Measurements from ENCODE around the gene EIF3K. TPM values are rescaled to one million over a fixed set of nuclear protein-coding genes. Genes with fewer than 3 reads are reported as not detected.

The EIF3K gene
- polyA plus RNA-seq, 1 experiment, result 357 TPM

DNA sequence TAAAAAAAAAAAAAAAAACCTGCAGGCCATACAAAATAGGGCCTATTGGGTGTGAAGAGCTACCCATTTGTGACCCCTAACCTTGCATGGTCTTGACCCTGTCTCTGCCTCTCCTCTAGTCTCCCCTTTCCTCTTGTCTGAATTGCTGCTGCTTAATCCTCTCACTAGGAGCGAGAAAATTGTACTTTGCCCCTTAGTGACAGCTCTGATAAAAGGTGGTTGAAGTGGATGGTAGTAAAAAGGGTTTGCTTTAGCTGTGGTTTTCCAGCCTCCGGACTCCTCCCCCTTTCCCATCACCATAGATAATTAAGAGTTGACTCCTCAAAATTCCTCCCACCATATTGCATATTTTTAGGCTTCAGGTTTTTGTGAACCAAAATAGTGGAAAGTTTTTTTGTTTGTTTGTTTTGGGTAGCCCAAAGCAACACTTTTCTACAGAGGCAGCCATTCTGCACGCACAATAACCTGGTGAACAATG is 52.0 kb downstream of the EIF3K start:
- ChIA-PET CTCF (interaction anchor here (1.0 to 1.7 kb wide), 4 partner anchors 12 to 21 kb away, joined by 3 to 5 read pairs (median 4); no protein-coding TSS in a partner anchor), POLR2A (interaction anchor here (0.7 kb wide), 2 partner anchors 52 to 564 kb away, joined by 6 to 11 read pairs; no protein-coding TSS in a partner anchor)
- no peak for DNase-seq (ENCODE audit: low read depth)
- Histone ChIP-seq H3K4me3 (ENCODE audit: low read depth, low read length) (no peak overlapping the region), H3K36me3 (ENCODE audit: control insufficient read depth, insufficient read depth, low read length) (no peaks in the 10 kb centered on the region), H3K27me3 (ENCODE audit: control insufficient read depth, insufficient read depth, low read length) (no peaks in the 10 kb centered on the region)
- TF ChIP-seq, protein P1, sequence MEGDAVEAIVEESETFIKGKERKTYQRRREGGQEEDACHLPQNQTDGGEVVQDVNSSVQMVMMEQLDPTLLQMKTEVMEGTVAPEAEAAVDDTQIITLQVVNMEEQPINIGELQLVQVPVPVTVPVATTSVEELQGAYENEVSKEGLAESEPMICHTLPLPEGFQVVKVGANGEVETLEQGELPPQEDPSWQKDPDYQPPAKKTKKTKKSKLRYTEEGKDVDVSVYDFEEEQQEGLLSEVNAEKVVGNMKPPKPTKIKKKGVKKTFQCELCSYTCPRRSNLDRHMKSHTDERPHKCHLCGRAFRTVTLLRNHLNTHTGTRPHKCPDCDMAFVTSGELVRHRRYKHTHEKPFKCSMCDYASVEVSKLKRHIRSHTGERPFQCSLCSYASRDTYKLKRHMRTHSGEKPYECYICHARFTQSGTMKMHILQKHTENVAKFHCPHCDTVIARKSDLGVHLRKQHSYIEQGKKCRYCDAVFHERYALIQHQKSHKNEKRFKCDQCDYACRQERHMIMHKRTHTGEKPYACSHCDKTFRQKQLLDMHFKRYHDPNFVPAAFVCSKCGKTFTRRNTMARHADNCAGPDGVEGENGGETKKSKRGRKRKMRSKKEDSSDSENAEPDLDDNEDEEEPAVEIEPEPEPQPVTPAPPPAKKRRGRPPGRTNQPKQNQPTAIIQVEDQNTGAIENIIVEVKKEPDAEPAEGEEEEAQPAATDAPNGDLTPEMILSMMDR (IDR thresholded peaks at IDR 0.05; ENCODE audit: insufficient read depth, low read depth, low read length), result no peak

DNA sequence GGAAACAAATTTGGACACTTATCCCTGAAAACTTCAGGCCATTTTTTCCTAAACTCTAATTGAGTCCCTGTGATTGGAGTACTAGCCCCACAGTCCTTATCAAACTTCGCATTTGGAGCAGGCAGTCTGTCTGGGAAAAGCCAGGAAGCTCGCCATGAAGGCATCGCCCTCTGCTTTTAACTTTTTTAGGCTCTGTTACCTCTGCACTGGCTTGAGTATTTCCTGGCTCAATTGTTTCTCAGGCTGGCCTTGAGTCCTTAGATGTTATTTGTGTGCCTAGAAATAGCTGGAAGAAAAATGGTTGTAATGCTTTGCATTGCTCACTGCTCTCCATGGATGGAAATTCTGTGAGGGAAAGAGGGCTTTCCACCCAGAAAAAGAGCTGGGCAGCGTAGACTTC is 52.7 kb downstream of the EIF3K start:
- no peaks in the 10 kb centered on the region for H3K27me3 ChIP-seq (ENCODE audit: control insufficient read depth, insufficient read depth, low read length)
- POLR2A ChIA-PET, result no interaction called here
- DNase-seq (ENCODE audit: low read depth), result no peak

DNA sequence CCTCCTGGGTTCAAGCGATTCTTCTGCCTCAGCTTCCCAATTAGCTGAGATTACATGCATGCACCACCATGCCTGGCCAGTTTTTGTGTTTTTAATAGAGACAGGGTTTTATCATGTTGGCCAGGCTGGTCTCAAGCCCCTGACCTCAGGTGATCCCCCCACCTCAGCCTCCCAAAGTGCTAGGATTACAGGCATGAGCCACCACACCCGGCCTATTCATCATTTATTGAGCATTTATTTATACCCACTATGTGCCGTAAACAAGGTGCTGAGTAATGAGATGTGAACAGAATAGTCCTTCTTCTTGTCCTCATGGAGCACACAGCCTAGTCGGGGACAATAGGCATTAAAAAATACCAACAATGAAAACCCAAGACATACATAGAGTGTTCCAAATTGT is 54.0 kb downstream of the EIF3K start:
- TF ChIP-seq, protein P1 (IDR thresholded peaks at IDR 0.05; ENCODE audit: insufficient read depth, low read depth, low read length), result no peak
- no peaks in the 10 kb centered on the region for H3K27me3 ChIP-seq (ENCODE audit: control insufficient read depth, insufficient read depth, low read length)
- H3K4me3 ChIP-seq (ENCODE audit: low read depth, low read length), result no peak overlapping the region
- no peak for DNase-seq (ENCODE audit: low read depth)
- H3K36me3 ChIP-seq (ENCODE audit: control insufficient read depth, insufficient read depth, low read length), result no peaks in the 10 kb centered on the region
- ChIA-PET POLR2A (no interaction called here), CTCF (no interaction called here)

More for the DNA sequence above, 52.7 kb downstream of the EIF3K start:
- H3K36me3 ChIP-seq (ENCODE audit: control insufficient read depth, insufficient read depth, low read length), result no peaks in the 10 kb centered on the region
- TF ChIP-seq, protein P1 (IDR thresholded peaks at IDR 0.05; ENCODE audit: insufficient read depth, low read depth, low read length), result no peak
- CTCF ChIA-PET, result interaction anchor here (1.6 kb wide), 1 partner anchor 20 kb away, joined by 3 read pairs; no protein-coding TSS in a partner anchor
- H3K4me3 ChIP-seq (ENCODE audit: low read depth, low read length), result no peak overlapping the region

DNA sequence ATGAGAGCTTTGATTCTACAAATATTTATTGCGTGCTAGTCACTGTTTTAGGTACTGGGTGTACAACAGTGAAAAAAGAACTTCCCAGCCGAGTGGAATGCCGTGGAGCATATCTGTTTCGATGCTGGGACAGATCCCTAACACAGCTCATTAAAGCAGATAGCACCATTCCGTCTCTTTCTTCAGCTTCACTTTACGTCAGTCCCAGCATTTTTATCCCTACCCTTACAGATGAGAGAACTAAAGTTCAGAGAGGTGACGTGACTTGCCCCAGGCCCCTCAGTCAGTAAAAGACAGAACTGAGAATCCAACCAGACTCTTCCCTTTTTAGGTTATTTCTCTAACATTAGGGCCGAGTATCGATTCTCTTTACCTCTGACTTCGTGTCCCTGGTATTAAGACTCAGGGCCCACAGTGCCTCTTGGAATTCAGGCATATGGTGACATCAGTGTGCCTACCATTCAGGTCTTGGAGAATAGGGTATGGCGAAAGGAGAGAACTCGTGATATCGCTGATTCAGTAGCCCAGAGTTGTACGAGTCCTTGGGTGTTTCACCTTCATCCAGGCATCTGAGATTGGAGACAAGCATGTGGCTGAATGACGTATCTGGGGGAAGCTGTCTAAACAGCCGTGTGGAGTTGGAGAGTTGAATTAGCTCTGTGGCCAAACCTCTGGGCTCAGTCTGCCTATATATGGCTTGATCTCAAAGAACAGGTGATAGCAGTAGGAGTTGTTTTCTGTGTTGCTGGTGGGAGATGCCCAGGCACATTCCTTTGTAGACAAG is 55.6 kb downstream of the EIF3K start:
- POLR2A ChIA-PET, result interaction anchor here (0.6 kb wide), 2 partner anchors 27 to 176 kb away, joined by 3 to 9 read pairs; partner anchors contain the start of gene ACTN4
- DNase-seq (ENCODE audit: low read depth), result no peak
- H3K27me3 ChIP-seq (ENCODE audit: control insufficient read depth, insufficient read depth, low read length), result no peaks in the 10 kb centered on the region
- CTCF ChIA-PET, result interaction anchor here (0.8 kb wide), 2 partner anchors 213 to 256 kb away, joined by 3 read pairs; partner anchors contain the start of genes MRPS12 and SARS2
- TF ChIP-seq, protein P1 (IDR thresholded peaks at IDR 0.05; ENCODE audit: insufficient read depth, low read depth, low read length), result no peak
- H3K36me3 ChIP-seq (ENCODE audit: control insufficient read depth, insufficient read depth, low read length), result no peaks in the 10 kb centered on the region
- no peak overlapping the region for H3K4me3 ChIP-seq (ENCODE audit: low read depth, low read length)

DNA sequence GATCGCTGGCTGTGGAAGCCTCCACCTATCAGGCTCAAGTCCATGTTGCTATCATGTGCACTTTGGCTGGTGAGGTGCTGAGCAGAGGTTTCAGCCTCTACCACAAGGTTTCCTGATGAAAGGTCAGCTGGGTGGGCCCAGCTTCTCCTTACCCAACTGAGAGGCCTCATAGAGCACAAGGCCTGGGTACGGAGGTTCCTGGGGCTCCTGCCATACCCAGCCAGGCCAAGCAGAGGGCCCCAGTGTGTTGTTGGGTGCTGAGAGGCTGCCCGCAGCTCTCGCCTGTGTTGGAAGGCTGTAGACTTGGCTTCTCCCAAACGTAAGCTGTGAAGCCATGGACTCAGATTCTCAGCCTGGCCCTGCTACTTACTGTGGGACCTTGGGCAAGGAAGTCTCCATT is 56.6 kb downstream of the EIF3K start:
- no peak for DNase-seq (ENCODE audit: low read depth)
- ChIA-PET CTCF (no interaction called here), POLR2A (no interaction called here)
- TF ChIP-seq, protein P1 (IDR thresholded peaks at IDR 0.05; ENCODE audit: insufficient read depth, low read depth, low read length), result no peak
- H3K27me3 ChIP-seq (ENCODE audit: control insufficient read depth, insufficient read depth, low read length), result no peaks in the 10 kb centered on the region
- no peak overlapping the region for H3K4me3 ChIP-seq (ENCODE audit: low read depth, low read length)
- no peaks in the 10 kb centered on the region for H3K36me3 ChIP-seq (ENCODE audit: control insufficient read depth, insufficient read depth, low read length)

All from BJ (cell line).